HG03108 (cell line): Measurements from ENCODE around the gene GPX3.

ENCODE experiments used
- ATAC-seq: cut with Tn5 transposase; IDR thresholded peaks from one replicate; pipeline ENCODE4 v1.9.1; 2021; ENCODE audit warnings: moderate library complexity; ENCODE audit not compliant: unreplicated experiment

The GPX3 gene

DNA sequence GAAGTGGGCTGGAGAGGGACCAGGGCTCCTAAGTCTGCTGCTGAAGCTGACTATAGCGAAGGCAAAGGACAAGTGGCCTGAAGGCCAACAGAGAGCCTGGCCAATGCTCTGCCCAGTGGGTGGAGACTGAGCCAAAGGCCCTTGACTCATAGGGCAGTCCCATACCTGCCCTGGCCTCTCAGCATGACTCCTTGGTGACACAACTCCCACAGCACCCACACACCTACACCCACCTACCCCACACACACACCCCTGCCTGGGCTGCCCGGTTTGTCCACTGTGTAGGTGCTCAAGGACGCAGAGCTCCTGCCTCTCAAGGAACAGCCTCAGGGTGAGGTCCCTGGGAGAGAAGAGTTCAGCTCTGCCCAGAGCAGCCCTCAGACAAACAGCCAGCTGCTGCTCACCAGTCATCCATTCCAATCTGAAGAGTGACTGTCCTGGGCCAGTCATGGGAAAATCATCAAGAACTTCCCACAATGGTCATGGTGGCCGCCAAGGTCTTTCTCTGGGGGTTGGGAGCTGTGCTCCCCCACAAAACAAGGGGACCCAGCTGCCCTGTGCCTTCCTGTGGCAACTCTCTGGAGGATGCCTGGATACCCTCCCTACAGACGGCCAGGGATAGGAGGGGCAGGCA, 55.4 kb downstream of the GPX3 start:
- ATAC-seq = no peak

DNA sequence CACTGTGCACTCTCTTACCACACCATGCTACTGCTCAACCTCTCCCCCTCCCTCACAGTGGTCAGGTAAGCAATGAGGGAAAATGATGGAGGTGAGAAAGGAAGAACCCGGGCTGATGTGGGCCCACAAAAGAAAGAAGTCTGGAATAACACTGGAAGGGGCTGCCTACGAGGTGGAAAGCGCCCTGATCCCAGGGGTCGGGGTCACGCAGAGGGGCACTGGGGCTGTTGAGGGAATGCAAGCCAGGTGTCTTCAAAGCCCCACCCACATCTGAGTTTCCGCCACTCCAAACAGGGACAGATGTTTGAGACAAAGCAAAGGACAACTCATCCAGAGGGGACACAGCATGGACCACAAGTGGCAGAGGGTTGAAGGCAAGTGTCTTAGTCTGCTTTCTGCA, 56.2 kb downstream of the GPX3 start:
- no peak for ATAC-seq

DNA sequence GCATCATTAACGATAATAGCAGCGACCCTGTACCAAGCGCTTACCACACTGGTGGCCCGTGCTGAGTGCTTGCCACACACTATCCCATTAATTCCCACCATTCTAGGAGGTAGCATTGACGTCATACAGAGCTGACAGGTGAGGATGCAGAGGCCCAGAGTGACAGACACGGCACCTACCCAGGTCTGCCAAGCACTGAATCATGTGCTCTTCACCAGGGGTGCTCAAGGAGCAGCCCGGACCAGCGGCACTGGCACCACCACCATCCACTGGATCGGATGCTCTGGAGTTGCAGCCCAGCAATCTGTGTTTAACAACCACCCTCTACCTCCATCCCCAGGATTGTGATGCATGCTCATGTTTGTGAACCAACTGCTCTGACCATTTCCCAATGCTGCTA, 57.0 kb downstream of the GPX3 start:
- no peak for ATAC-seq

DNA sequence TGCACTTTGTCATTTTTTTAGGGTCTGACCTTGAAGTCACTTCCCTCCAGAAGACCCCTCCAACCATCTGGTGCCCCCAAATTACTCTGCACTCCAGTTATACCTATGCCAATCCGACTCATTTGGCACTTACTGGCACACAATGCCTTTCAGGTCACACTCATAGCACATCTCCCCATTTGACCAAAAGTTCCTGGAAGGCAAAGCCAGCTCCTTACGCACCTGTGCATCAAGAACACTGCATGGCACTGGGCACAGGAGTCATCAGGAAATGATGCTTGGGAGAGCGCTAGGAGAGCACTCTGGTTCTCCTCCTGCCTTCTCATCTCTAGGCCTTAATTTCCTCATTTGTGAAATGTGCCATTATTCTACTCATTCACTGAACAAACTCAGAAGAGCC, 57.6 kb downstream of the GPX3 start:
- ATAC-seq = no peak
